SHP77 (cell line): ENCODE results near the gene CFAP46.
"Not testable (repeated sequence)": the region's sequence is repeated elsewhere in the genome, so short reads cannot be mapped to it uniquely, and the experiment has no call there.

ENCODE experiments used
- DNase-seq, 2 experiments: peaks; one replicate each; lab custom pipeline; 2025; lab: John Stamatoyannopoulos, UW

Gene CFAP46

GRCh38 chr10:132898391-132899053 is 43.8 kb downstream of the CFAP46 start:
- DNase-seq, result no peak

GRCh38 chr10:132897516-132898381 is 44.6 kb downstream of the CFAP46 start:
- DNase-seq, result no peak

- DNase-seq, result not testable (repeated sequence)
Measured at GRCh38 chr10:132893786-132894185, 48.6 kb downstream of the CFAP46 start.

- DNase-seq, result no peak
Measured at GRCh38 chr10:132893090-132893489, 49.3 kb downstream of the CFAP46 start.

- DNase-seq, result no peak
Measured at GRCh38 chr10:132892004-132892403, 50.4 kb downstream of the CFAP46 start.

- DNase-seq, result no peak
Measured at GRCh38 chr10:132891368-132891767, 51.0 kb downstream of the CFAP46 start.

GRCh38 chr10:132890301-132890700 is 52.1 kb downstream of the CFAP46 start:
- no peak for DNase-seq

- DNase-seq, result no peak
Measured at GRCh38 chr10:132889556-132889955, 52.8 kb downstream of the CFAP46 start.

- DNase-seq, result no peak
Measured at GRCh38 chr10:132888898-132889490, 53.4 kb downstream of the CFAP46 start.

- DNase-seq, result not testable (repeated sequence)
Measured at GRCh38 chr10:132888446-132888845, 53.9 kb downstream of the CFAP46 start.

- peak in 1 of 2 experiments; percentile 5 for DNase-seq
Measured at GRCh38 chr10:132886211-132887099, 55.9 kb downstream of the CFAP46 start.

- no peak for DNase-seq
Measured at GRCh38 chr10:132885451-132886210, 56.7 kb downstream of the CFAP46 start.

GRCh38 chr10:132884691-132885271 is 57.6 kb downstream of the CFAP46 start:
- DNase-seq, result no peak

- no peak for DNase-seq
Measured at GRCh38 chr10:132884041-132884440, 58.3 kb downstream of the CFAP46 start.

GRCh38 chr10:132883391-132883881 is 58.9 kb downstream of the CFAP46 start:
- DNase-seq, result no peak

- no peak for DNase-seq
Measured at GRCh38 chr10:132882069-132882951, 60.1 kb downstream of the CFAP46 start.

- DNase-seq, result no peak
Measured at GRCh38 chr10:132881186-132881920, 61.0 kb downstream of the CFAP46 start.

- DNase-seq, result no peak
Measured at GRCh38 chr10:132880128-132880981, 62.0 kb downstream of the CFAP46 start.
